ENCODE results near the gene MRC2. TPM values are rescaled to one million over a fixed set of nuclear protein-coding genes. Genes with fewer than 3 reads are reported as not detected.

Gene MRC2
- total RNA-seq, 1 donor from 2014 or later: 150 TPM

DNA sequence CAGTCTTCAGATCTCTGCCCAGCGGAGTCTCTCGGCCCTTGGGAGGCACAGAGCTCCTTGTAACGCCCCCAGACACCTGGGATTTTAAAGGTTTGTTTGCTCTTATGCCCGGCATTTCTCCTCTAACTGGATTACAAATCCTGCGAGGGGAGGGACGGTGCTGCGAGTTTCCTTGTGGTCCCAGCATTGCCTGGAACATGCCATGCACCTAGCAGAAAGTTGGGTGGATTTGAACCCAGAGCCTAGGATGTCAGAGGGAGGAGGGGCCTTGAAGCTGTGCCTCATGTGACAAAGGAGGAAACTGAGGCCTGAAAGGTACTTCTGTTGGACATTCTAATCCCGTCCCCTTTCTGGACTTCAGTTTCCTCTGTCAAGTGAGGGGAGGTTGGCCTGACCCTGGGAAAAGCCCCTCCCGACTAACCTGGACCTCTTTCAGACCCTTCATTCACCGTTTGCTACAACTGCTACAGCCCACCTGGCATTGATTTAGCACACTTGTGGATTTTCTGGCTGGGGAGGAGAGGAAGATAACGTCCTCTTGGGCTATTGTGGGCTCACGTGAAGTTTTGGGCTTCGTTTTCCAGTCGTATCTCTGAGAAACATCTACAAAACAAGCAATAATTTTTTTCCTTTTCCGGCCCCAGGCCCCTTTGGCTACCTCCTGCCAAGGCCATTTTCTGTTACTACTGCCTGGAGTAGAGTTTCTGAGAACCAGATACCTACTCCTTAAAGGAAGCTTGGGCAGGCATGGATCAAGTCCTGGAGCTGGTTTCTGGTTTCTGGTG lies 30.9 kb downstream of the MRC2 start:
- DNase-seq (ENCODE audit: low read depth): no peak

DNA sequence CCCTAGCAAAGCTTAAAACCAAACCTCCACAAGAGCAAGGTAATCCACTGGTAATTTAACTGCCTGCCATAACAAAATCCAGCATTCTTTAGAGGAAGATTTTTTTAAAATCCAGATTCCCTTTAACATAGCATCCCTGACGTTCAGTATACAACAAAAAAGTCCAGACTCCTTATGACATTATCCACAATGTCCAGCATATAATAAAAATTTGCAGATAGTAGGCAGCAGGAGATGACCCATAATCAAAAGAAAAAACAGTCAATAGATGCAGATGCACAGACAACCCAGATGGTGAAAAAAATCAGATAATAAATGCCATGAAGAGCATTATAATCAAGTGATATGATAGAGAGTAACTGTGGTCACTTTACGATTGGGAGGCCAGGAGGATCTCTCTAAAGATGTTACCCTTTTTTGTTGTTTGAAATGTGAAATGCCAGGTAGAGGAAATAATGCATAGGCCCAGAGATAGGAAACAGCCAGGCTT lies 33.2 kb downstream of the MRC2 start:
- DNase-seq (ENCODE audit: low read depth): no peak

DNA sequence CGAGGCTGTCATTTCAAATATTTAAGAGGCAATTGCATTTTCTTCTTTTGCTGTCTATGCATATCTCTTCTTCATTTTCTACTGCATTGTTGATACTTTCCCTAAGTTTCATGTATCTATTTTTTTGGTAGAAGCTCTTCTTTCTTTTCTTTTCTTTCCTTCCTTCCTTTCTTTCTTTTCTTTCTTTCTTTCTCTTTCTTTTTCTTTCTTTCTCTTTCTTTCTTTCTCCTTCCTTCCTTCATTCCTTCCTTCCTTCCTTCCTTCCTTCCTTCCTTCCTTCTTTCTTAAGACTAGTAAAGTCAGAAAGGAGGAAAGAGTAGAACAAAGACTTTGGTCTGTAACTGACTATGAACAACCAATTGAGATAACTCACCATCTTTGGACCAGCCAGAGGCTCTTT lies 33.9 kb downstream of the MRC2 start:
- DNase-seq (ENCODE audit: low read depth): no peak

DNA sequence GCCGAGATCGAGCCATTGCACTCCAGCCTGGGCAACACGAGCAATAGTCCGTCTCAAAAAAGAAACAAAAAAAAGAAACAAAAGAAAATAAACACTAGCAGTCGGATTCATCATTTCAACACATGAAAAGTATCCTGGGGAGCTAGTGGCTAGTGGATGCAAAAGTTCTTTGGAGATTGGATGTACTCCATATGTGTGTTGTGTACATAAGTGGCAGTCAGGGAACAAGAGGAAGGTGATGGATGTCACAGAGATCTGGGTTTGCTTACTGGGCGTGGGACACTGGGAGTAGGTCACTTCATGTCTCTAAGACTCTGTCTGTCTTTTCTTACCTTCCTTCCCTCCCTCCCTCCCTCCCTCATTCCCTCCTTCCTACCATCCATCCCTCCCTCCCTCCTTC lies 35.4 kb downstream of the MRC2 start:
- no peak for DNase-seq (ENCODE audit: low read depth)

DNA sequence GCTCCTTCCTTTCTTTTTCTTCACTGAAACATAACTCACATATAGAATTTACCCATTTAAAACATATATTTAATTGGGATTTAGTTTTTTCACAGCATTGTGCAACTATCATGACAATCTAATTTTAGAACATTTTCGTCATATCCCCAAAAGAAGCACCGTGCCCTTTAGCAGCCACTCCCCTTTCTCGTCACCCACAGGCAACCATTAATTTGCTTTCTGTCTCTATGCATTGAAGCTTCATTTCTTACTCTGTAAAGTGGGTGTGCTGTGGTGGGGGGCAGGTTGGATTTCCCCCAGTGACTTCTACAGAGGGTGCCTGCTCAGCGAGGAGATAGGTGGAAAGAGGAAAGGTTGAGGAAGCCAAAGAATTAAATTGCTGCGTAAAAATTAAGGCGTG lies 35.8 kb downstream of the MRC2 start:
- DNase-seq (ENCODE audit: low read depth): no peak

DNA sequence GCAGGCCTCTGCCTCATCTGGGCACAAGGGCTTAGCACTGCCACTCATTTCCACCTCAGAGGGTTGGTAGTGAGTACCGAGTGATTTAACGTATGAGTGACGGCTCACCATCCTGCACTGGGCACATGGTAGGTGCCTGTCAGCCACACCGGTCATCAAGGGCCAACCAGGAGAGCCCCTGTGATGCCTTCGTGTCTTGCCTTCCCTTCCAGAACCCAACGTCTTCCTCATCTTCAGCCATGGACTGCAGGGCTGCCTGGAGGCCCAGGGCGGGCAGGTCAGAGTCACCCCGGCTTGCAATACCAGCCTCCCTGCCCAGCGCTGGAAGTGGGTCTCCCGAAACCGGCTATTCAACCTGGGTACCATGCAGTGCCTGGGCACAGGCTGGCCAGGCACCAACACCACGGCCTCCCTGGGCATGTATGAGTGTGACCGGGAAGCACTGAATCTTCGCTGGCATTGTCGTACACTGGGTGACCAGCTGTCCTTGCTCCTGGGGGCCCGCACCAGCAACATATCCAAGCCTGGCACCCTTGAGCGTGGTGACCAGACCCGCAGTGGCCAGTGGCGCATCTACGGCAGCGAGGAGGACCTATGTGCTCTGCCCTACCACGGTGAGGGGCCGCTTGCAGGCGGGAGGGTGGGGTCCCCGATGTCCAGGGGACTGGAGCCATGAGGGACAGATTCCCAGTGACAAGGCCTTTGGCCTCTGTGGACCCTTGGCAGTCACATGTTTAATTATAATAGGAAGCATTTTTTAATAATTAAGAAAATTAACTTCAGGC lies 37.1 kb downstream of the MRC2 start:
- DNase-seq (ENCODE audit: low read depth): no peak

DNA sequence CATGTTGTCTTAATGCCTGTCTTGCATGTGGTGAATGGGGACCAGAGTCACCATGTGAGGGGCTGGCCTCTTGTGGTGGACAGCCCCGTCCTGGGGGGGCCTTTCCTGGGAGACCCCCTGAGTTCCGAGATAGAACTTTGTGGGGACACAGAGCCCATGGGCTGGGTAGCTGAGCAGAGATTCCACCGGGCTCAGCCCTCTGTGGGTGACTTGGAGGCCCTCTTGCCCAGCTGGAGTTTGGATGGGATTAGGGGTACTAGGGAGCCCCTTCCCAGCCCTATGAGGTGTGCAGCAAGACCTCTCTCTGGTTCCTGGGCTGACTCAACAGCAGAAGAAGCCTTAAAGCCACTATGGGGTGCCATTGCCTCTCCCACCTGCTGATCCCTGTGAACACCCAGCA lies 38.1 kb downstream of the MRC2 start:
- DNase-seq (ENCODE audit: low read depth): no peak

DNA sequence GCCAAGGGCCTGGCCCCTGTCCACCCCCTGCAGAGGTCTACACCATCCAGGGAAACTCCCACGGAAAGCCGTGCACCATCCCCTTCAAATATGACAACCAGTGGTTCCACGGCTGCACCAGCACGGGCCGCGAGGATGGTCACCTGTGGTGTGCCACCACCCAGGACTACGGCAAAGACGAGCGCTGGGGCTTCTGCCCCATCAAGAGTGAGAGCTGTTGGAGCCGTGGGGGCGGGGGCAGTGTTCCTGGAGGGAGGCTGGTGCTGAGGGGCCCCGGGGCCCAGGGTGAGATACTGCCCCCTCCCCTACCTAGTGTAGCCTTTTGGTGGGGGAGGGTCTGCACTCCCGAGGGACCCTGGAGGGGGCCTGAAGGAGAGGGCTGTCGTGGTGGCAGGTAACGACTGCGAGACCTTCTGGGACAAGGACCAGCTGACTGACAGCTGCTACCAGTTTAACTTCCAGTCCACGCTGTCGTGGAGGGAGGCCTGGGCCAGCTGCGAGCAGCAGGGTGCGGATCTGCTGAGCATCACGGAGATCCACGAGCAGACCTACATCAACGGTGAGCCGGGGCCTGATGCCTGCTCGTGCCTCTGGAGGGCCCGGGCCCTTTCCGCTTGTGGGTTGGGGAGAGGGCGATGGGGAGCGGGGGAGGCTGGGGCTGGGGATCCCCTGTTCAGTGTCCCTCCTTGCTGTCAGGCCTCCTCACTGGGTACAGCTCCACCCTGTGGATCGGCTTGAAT lies 38.8 kb downstream of the MRC2 start:
- DNase-seq (ENCODE audit: low read depth): no peak

DNA sequence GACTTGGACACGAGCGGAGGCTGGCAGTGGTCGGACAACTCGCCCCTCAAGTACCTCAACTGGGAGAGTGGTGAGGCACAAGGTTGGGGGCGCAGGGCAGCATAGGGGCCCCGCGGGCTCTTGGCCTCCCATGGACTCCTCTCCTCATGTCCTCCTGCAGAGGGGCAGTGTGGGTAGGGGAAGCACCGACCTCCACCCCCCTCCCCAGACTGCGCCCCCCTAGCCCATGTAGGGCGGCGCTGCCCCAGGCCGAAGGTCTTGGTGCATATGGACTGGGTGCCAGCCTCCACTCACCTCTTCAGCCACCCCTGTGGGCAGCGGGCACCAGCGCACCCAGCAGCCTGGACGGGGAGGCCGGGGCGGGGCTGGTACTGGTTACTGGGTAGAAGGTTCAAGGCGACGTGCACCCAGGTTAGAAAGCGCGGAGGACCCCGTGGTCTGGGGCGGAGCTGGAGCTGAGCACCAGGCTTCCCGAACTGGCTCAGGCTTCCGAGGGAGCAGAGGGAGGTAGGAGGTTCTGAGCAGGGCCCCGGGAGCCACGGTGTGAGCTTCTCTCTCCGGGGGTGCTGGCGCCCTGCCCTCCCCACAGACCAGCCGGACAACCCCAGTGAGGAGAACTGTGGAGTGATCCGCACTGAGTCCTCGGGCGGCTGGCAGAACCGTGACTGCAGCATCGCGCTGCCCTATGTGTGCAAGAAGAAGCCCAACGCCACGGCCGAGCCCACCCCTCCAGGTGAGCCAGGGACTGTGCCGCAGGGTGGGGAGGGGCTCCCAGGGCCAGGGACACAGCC lies 39.5 kb downstream of the MRC2 start:
- no peak for DNase-seq (ENCODE audit: low read depth)

DNA sequence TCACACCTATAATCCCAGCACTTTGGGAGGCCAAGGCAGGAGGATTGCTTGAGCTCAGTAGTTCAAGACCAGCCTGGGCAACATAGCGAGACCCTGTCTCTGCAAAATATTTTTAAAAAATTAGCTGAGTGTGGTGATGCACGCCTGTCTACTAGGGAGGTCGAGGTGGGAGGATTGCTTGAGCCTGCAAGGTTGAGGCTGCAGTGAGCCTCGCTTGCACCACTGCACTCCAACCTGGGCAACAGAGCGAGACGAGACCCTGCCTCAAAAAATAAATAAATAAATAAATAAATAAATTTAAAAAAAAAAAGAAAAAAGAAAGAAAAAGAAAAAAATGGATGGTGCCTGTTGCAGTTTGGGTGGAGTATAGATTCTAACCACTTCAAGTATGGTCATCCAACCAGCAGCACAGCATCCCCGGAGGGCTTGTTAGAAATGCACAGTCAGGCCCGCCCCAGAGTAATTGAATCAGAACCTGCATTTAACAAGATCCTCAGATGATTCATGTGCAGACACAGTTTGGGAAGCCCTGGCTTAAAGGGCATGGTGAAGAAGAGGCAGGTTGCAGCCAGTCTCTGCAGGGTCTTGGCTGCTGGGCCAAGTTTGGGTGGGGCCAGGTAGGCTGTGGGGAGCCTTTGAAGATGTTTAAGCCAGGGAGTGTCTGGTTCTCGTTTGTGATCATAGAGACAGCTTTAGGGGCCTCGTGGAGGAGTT lies 40.8 kb downstream of the MRC2 start:
- peak; percentile 50 for DNase-seq (ENCODE audit: low read depth)

DNA sequence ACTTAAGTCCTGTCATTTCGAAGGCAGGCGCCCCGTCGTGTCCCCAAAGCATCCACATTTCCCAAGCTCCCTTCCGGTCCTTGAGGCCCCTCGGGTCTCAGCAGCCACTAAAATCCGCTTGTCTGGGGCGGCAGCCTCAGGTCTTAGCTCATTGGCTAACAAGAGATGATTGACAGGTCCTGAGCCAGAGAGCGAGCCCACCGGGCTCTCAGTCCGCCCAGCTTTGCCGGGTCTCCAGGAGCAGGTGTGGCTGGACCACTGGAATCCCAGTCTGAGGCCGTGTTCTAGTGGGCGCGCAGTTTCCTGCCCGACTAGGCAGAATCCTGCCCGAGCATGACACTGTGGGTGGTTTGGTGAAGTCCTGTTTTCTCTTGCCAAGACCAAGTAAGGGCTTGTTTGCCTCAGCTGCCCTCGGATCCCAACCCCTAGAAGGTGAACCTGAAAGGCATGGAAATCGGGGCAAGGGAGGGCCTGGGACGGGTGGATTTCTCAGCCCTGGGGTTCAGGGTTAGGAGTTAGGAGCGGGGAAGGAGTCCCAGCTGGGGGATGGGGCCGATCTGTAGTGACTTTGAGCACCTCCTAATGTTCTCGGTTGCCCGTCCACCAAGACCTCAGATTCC lies 42.8 kb downstream of the MRC2 start:
- DNase-seq (ENCODE audit: low read depth): no peak

DNA sequence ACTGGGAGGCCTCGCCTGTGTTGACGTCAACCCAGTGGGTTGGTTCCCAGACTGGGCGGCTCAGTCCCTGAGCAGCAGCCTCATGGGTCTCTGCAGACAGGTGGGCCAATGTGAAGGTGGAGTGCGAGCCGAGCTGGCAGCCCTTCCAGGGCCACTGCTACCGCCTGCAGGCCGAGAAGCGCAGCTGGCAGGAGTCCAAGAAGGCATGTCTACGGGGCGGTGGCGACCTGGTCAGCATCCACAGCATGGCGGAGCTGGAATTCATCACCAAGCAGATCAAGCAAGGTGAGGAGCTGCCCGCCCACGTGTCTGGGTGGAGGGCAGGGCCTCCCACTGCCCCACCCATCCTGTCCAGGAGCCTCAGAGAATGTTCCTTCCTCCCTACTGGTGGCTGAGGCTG lies 44.1 kb downstream of the MRC2 start:
- no peak for DNase-seq (ENCODE audit: low read depth)

DNA sequence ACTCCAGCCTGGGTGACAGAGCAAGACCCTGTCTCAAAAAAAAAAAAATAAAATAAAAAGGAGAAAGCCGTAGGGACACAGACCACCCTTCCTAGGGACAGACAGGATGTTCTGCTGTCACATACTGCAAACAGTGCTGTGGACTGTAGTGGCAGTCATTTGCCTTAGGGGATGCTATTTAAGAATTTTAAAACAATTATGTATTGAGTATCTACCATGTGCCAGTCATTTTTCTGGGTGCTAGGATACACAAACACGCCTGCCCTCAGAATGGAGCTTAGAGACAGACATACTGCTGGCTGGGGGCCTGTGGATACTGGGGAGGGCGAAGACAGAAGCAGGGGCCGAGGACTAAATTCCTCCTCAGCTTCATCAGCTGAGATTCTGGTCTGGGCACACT lies 45.5 kb downstream of the MRC2 start:
- DNase-seq (ENCODE audit: low read depth): no peak

DNA sequence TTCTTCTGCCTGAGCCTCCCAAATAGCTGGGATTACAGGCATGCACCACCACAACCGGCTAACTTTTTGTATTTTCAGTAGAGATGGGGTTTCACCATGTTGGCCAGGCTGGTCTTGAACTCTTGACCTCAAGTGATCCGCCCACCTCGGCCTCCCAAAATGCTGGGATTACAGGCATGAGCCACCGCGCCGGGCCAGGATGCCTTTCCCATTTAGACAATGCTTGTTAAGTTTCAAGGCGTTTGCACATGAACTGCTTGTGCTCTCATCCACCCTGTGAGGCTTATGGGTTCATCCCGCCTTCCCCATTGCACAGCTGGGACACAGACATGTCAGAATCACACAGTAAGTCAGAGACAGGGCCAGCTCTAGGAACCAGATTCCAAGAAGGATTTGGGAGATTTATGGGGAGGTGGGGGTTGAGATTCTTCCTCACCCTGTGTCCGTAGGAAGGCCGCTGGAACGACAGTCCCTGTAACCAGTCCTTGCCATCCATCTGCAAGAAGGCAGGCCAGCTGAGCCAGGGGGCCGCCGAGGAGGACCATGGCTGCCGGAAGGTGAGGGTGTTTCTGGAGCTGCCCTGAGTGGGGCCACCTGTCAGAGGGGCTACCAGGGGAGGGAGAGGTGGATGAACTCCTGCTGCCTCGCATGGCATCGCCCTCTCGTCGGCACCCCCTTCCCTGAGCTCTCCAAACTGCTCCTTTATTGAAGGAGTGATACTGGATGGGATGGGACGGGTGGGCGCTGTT lies 46.3 kb downstream of the MRC2 start:
- DNase-seq (ENCODE audit: low read depth): no peak

DNA sequence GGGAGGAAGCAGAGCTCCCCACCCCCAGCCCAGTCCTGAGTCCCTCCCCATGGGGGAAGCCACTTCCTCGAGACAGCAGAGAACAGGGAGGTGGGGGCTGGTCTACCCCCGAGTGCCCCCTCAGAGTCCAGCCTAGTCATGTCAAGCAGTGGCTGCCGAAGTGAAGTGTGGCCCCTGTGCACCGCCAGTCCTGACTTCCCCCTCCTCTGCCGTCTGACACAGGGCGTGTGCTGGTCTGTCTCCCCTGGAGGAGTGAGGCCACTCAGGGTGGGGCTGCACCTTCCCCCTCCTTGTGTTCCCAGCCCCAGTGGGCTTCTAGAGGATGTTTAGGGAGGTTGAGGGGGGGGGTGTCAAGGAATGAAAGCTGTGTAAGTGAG lies 46.9 kb downstream of the MRC2 start:
- DNase-seq (ENCODE audit: low read depth): no peak

DNA sequence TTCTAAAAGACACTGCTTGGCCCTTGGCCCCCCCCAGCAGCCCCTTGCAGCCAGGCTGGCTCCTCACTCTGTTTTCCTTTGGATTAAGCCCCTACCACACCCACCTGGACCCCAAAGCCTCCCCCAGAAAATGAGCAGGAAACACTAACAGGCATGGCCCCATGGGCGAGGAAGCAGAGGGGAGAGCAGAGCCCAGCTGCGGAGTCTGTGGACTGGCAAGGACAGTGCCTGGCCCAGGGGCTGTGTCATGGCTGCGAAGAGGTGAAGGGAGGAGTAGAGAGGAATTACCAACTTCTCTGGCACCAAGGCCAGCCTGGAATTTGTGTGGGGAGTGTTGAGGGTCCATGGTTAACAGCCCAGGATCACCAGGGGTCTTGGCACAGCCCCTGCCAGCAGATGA lies 47.4 kb downstream of the MRC2 start:
- DNase-seq (ENCODE audit: low read depth): no peak

DNA sequence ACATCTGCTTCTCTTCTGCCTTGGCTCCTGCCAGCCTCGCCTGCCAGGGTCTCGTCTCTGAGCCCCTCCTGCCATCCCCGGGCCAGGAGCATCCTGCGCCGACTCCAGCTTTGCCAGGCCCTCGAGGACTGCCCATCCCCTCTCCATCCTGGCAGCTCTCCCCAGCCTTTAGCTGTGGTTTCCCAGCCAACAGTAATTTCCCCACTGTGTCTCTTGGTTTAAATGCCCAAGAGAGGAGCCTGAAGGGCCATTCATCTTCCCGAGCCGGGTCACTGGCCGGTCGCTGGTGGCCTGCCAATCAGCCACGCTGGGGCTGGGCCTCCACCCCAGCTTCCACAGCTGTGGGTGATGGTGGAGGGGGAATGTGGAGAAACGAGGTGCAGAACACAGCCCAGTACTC lies 47.8 kb downstream of the MRC2 start:
- no peak for DNase-seq (ENCODE audit: low read depth)

DNA sequence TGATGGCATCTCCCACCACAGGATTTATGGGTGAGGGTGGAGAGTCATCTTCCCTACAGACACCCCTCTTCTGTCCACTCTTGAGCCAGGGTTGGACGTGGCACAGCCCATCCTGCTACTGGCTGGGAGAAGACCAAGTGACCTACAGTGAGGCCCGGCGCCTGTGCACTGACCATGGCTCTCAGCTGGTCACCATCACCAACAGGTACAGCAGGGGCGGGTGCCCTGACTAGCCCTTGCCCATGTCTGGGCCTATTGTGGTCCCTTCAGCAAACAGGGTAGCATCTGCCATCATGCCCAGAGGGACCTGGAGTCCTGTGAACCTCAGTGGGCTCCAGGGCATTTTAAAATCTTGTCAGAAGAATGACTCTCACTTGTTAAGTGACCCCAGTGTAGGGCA lies 48.2 kb downstream of the MRC2 start:
- DNase-seq (ENCODE audit: low read depth): no peak

DNA sequence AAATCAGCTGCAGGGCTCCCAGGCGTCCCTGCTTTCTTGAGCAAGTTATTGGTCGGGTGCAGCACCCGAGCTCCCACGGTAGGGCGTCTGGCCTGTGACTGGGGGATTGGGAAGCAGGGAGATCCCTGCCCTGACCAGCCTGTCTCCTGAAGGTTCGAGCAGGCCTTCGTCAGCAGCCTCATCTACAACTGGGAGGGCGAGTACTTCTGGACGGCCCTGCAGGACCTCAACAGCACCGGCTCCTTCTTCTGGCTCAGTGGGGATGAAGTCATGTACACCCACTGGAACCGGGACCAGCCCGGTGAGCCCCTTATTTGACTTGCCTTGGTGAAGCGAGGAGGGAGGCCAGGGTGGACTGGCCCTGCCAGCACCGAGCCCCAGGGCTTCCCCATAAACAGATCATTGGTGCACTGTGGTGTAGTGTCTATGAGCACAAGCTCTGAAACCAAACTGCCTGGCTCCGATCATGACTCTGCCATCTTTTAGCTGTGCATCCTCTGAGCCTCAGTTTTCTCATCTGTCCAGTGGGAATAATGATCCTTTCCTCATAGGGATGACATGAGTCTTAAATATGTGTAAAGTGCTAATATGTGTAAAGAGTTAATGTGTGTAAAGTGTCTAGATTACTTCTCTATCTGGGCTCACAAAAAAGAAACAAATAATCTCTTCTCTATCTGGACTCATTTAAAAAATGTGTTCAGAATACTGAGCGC lies 48.9 kb downstream of the MRC2 start:
- no peak for DNase-seq (ENCODE audit: low read depth)
